HepG2 (cell line): ENCODE data around the gene VPS4A. TPM values are rescaled to one million over a fixed set of nuclear protein-coding genes. Genes with fewer than 3 reads are reported as not detected.

Experiments used
- ATAC-seq: fragments of 200-7000 bp; cut with Tn5 transposase; 3 replicates; pipeline ENCODE4 v1.9.1; 2020; ENCODE audit warnings: mild to moderate bottlenecking, moderate library complexity
- BruUV-seq: library from RNA; stranded (reverse); fragments of 400-500 nt; replicated peaks from 2 replicates; lab custom pipeline; 2021; lab: Mats Ljungman, UMichigan
- CTCF ChIA-PET: fragments of 300-600 bp; formaldehyde crosslinking; extraction: SDS; loops from one replicate; lab custom pipeline; 2021; ENCODE audit warnings: low total read pairs, inconsistent platforms, low intra/inter-chr PET ratio; lab: Yijun Ruan, JAX
- POLR2A ChIA-PET: fragments of 350-600 bp; sonication (Branson Sonifier 250); formaldehyde crosslinking; loops from one replicate; lab custom pipeline; 2020; ENCODE audit warnings: antibody characterized with exemption, inconsistent platforms; lab: Yijun Ruan, JAX
- DNase-seq: peaks from one replicate; pipeline ENCODE4 v3.0.0-alpha.2; 2015; ENCODE audit warnings: low spot score
- FAIRE-seq: peaks from 3 replicates; lab custom pipeline; 2011; peaks lifted over from hg19 to GRCh38; lab: Jason Lieb, UNC
- H2AFZ ChIP-seq: one replicate; pipeline ENCODE4 v1.6.1; 2011; ENCODE audit warnings: low read length, inconsistent platforms
- H3K27ac ChIP-seq: fragments of 300-600 bp; 3 replicates; pipeline ENCODE4 v1.8.0; 2011; ENCODE audit warnings: mixed run types, mild to moderate bottlenecking, mixed read lengths, low read length, inconsistent platforms; ENCODE audit not compliant: insufficient read depth; ENCODE audit errors: extremely low read length
- H3K27me3 ChIP-seq, 2 experiments: fragments of 200-600 bp in 1 of 2; 2 replicates in 1 of 2; 3 replicates in 1 of 2; pipeline versions ENCODE4 v1.6.0 to v1.8.0; 2011; ENCODE audit warnings: low read length in 2 of 2, mild to moderate bottlenecking in 2 of 2, moderate library complexity in 2 of 2, inconsistent platforms in 1 of 2; ENCODE audit not compliant: insufficient read depth in 2 of 2, control insufficient read depth in 1 of 2
- H3K36me3 ChIP-seq, 2 experiments: fragments of 200-600 bp in 1 of 2; replicated peaks in 1 of 2; 2 replicates in 1 of 2; 3 replicates in 1 of 2; pipeline versions ENCODE4 v1.5.1 to v1.8.0; 2011; ENCODE audit warnings: low read length in 2 of 2, inconsistent platforms in 1 of 2; ENCODE audit not compliant: insufficient read depth in 2 of 2, control insufficient read depth in 1 of 2
- H3K4me1 ChIP-seq: 2 replicates; pipeline ENCODE4 v1.5.1; 2012; ENCODE audit warnings: low read length, inconsistent platforms; ENCODE audit not compliant: insufficient read depth
- H3K4me2 ChIP-seq: 2 replicates; pipeline ENCODE4 v1.6.0; 2011; ENCODE audit warnings: low read depth, low read length, inconsistent platforms
- H3K4me3 ChIP-seq, 3 experiments: fragments of 200-600 bp in 1 of 3; sonication (generic), shearing (Covaris generic) in 1 of 3; replicated peaks in 1 of 3; 2 replicates each; pipeline ENCODE4 v1.5.1; 2011 to 2016; ENCODE audit warnings: low read length in 3 of 3, inconsistent platforms in 2 of 3, low read depth in 2 of 3, mild to moderate bottlenecking in 2 of 3, control low read depth in 1 of 3, mixed read lengths in 1 of 3; ENCODE audit not compliant: insufficient read depth in 1 of 3
- H3K79me2 ChIP-seq: one replicate; pipeline ENCODE4 v1.6.1; 2011; ENCODE audit warnings: low read length, inconsistent platforms; ENCODE audit not compliant: insufficient read depth
- H3K9ac ChIP-seq: 2 replicates; pipeline ENCODE4 v1.6.0; 2011; ENCODE audit warnings: mild to moderate bottlenecking, low read depth, low read length, inconsistent platforms; ENCODE audit not compliant: insufficient read depth
- H3K9me3 ChIP-seq: 2 replicates; pipeline ENCODE4 v1.5.1; 2012; ENCODE audit warnings: mild to moderate bottlenecking, low read length
- H4K20me1 ChIP-seq: 2 replicates; pipeline ENCODE4 v1.6.0; 2011; ENCODE audit warnings: inconsistent platforms, mild to moderate bottlenecking, low read length, moderate library complexity; ENCODE audit not compliant: insufficient read depth
- AHR ChIP-seq: IDR thresholded peaks from 2 replicates; pipeline ENCODE4 v1.6.1; 2018; ENCODE audit warnings: missing genetic modification reagents, missing compliant biosample characterization
- FOXA3 ChIP-seq: IDR thresholded peaks from 2 replicates; pipeline ENCODE4 v1.6.1; 2016; ENCODE audit warnings: missing genetic modification reagents, missing compliant biosample characterization
- FOXO1 ChIP-seq: sonication (generic); formaldehyde crosslinking; IDR thresholded peaks from 2 replicates; pipeline ENCODE4 v1.4.0; 2020; ENCODE audit warnings: missing genetic modification reagents
- GABPA ChIP-seq, 2 experiments: IDR thresholded peaks; 2 replicates each; pipeline ENCODE4 v1.6.1; 2011 to 2016; ENCODE audit warnings: low read depth in 2 of 2, low read length in 1 of 2, missing biosample characterization in 1 of 2, missing genetic modification characterization in 1 of 2
- KLF11 ChIP-seq: IDR thresholded peaks from 2 replicates; pipeline ENCODE4 v1.6.1; 2016; ENCODE audit warnings: missing compliant biosample characterization
- MAZ ChIP-seq, 2 experiments: sonication (generic) in 1 of 2; formaldehyde crosslinking in 1 of 2; IDR thresholded peaks; 2 replicates each; pipeline versions ENCODE4 v1.5.0 to v1.6.1; 2012 to 2020; ENCODE audit warnings: low read depth in 2 of 2, mild to moderate bottlenecking in 2 of 2, borderline replicate concordance in 1 of 2, improper control_type of control experiment in 1 of 2, low read length in 1 of 2, missing genetic modification reagents in 1 of 2, moderate library complexity in 1 of 2
- MBD4 ChIP-seq: IDR thresholded peaks from 2 replicates; pipeline ENCODE4 v1.6.1; 2012; ENCODE audit warnings: low read length, inconsistent platforms, borderline replicate concordance
- MEIS2 ChIP-seq: sonication (generic); formaldehyde crosslinking; IDR thresholded peaks from 2 replicates; pipeline ENCODE4 v1.9.0; 2021; ENCODE audit warnings: mild to moderate bottlenecking, missing genetic modification reagents
- MXD1 ChIP-seq: sonication (generic); formaldehyde crosslinking; IDR thresholded peaks from 2 replicates; pipeline ENCODE4 v1.4.0; 2020; ENCODE audit warnings: mild to moderate bottlenecking, missing genetic modification reagents
- PPARG ChIP-seq: conservative IDR thresholded peaks from 2 replicates; pipeline ENCODE4 v1.6.1; 2016; ENCODE audit warnings: missing biosample characterization, missing genetic modification reagents
- RBAK ChIP-seq: sonication (generic); formaldehyde crosslinking; IDR thresholded peaks from 2 replicates; pipeline ENCODE4 v1.5.1; 2020; ENCODE audit warnings: mild to moderate bottlenecking, missing genetic modification reagents
- RFXAP ChIP-seq: sonication (generic); formaldehyde crosslinking; IDR thresholded peaks from 2 replicates; pipeline ENCODE4 v1.4.0; 2020; ENCODE audit warnings: missing genetic modification reagents, borderline replicate concordance
- SNRNP70 ChIP-seq: fragments of 200-400 bp; formaldehyde crosslinking; IDR thresholded peaks from 2 replicates; pipeline ENCODE4 v1.6.1; 2017; ENCODE audit warnings: mild to moderate bottlenecking, low read depth, low read length, moderate library complexity
- ZNF326 ChIP-seq: sonication (generic); formaldehyde crosslinking; IDR thresholded peaks from 2 replicates; pipeline ENCODE4 v1.4.0; 2020; ENCODE audit warnings: missing genetic modification reagents, borderline replicate concordance
- ZNF335 ChIP-seq: sonication (generic); formaldehyde crosslinking; IDR thresholded peaks from 2 replicates; pipeline ENCODE4 v1.4.0; 2020; ENCODE audit warnings: missing genetic modification reagents
- ZNF784 ChIP-seq: sonication (generic); formaldehyde crosslinking; IDR thresholded peaks from 2 replicates; pipeline ENCODE4 v1.5.1; 2020; ENCODE audit warnings: missing genetic modification reagents, mild to moderate bottlenecking, borderline replicate concordance
- ZNF800 ChIP-seq: sonication (generic); formaldehyde crosslinking; IDR thresholded peaks from 2 replicates; pipeline ENCODE4 v1.4.0; 2020; ENCODE audit warnings: missing genetic modification reagents
- WGBS: methylation state at CpG from one replicate; pipeline ENCODE4 v1.1.6; 2017; ENCODE audit warnings: low lambda C conversion rate; 5-methylcytosine and 5-hydroxymethylcytosine counted together
- in situ Hi-C: cut with HindIII; loops from 2 replicates; pipeline ENCODE4 v1.10.0; 2017; ENCODE audit warnings: low pct_unique_long_range_greater_than_20kb; ENCODE audit not compliant: extremely low pct_ligation_motif_present
- intact Hi-C: fragments of 100-400 bp; cut with micrococcal nuclease; formaldehyde crosslinking; loops from one replicate; pipeline ENCODE4 v1.10.0; 2022; ENCODE audit not compliant: unreplicated experiment
- polyA plus RNA-seq, 8 experiments: library from polyadenylated mRNA; depleted of rRNA in 3 of 8; stranded (reverse) in 7 of 8; unstranded in 1 of 8; fragments of >200 nt; fragmentation: Illumina TruSeq in 4 of 8; extraction: Trizol in 4 of 8; gene quantifications; 2 replicates each; pipeline versions ENCODE4 v1.2.1 to v1.2.3, GENCODE V29; 2011 to 2016; ENCODE audit warnings: low read depth in 4 of 8, missing spikeins in 1 of 8, mixed read lengths in 1 of 8; ENCODE audit not compliant: insufficient read depth in 1 of 8
- total RNA-seq, 5 experiments: library from RNA; depleted of rRNA; stranded (reverse); fragments of >200 nt; fragmentation: Illumina TruSeq; extraction: Trizol; gene quantifications; 2 replicates each; pipeline ENCODE4 v1.2.3, GENCODE V29; 2016; ENCODE audit warnings: low read depth in 1 of 5
- TF ChIP-seq, protein P1 (sequence below): sonication (generic); formaldehyde crosslinking; IDR thresholded peaks from 2 replicates; pipeline ENCODE4 v1.9.0; 2021; ENCODE audit warnings: missing genetic modification reagents, mild to moderate bottlenecking, borderline replicate concordance

The VPS4A gene
- total and polyA plus RNA-seq, 2 of the 13 experiments (the other 11 are each of a cell fraction or from before 2014, with no cell fraction given), result 13.2 to 27.9 TPM

DNA sequence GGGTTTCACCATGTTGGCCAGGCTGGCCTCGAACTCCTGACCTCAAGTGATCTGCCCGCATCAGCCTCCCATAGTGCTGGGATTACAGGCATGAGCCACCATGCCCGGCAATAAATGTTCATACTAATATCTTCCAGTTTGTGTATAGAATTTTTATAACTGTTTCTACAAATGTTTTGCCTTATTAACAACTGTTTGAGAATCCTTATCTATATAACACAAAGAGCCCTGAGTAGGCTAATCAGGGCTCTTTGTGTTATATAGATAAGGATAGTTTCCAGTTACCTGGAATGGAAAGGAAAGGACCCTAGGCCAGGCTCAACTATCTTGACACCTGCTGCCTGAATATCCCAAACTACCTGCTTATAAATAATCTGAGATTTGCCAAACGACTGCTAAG, 57.7 kb downstream of the VPS4A start:
- Histone ChIP-seq H3K9me3 (no peaks in the 10 kb centered on the region), H3K27ac (no peak overlapping the region), H3K9ac (no peak overlapping the region), H3K27me3 (no peaks in the 10 kb centered on the region), H3K4me2 (no peak overlapping the region), H4K20me1 (no peaks in the 10 kb centered on the region), H3K36me3 (peaks cover 34 to 73% of the 10 kb centered on the region in 2 experiments), H3K79me2 (no peaks in the 10 kb centered on the region), H3K4me3 (no peak overlapping the region), H3K4me1 (peaks cover 16% of the 10 kb centered on the region), H2AFZ (no peak overlapping the region)
- DNase-seq, result no peak
- CTCF ChIA-PET, result no interaction called here
- 93% methylated on average over 4 of the region's 4 CpGs for WGBS
- no TSS peak for BruUV-seq
- intact Hi-C loops (no loop called here), in situ Hi-C loops (no loop called here)
- ATAC-seq, result no peak
- no peak for FAIRE-seq
- POLR2A ChIA-PET, result no interaction called here
- TF ChIP-seq ZNF326 (no peak), GABPA (IDR thresholded peaks at IDR 0.05; ENCODE audit: low read depth, low read length) (no peak), GABPA (CRISPR knock-in tag; IDR thresholded peaks at IDR 0.05; ENCODE audit: low read depth) (no peak), FOXO1 (CRISPR knock-in tag) (no peak), SNRNP70 (no peak), RFXAP (no peak), RBAK (CRISPR knock-in tag) (no peak), MAZ (IDR thresholded peaks at IDR 0.05; ENCODE audit: borderline replicate concordance, low read depth, low read length) (no peak), MAZ (CRISPR knock-in tag; IDR thresholded peaks at IDR 0.05; ENCODE audit: low read depth) (no peak), ZNF784 (CRISPR knock-in tag) (no peak), PPARG (no peak), AHR (no peak), MEIS2 (CRISPR knock-in tag) (no peak), FOXA3 (CRISPR knock-in tag) (no peak), MXD1 (CRISPR knock-in tag) (no peak), ZNF800 (CRISPR knock-in tag) (no peak), KLF11 (CRISPR knock-in tag) (no peak), MBD4 (no peak), ZNF335 (CRISPR knock-in tag) (no peak)
- TF ChIP-seq, protein P1, sequence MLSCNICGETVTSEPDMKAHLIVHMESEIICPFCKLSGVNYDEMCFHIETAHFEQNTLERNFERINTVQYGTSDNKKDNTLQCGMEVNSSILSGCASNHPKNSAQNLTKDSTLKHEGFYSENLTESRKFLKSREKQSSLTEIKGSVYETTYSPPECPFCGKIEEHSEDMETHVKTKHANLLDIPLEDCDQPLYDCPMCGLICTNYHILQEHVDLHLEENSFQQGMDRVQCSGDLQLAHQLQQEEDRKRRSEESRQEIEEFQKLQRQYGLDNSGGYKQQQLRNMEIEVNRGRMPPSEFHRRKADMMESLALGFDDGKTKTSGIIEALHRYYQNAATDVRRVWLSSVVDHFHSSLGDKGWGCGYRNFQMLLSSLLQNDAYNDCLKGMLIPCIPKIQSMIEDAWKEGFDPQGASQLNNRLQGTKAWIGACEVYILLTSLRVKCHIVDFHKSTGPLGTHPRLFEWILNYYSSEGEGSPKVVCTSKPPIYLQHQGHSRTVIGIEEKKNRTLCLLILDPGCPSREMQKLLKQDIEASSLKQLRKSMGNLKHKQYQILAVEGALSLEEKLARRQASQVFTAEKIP, result no peak
